Embryonic facial prominence (tissue), 1 donor: Measurements from ENCODE around the gene DOCK3.

Experiments
- DNase-seq: peaks from one replicate; pipeline ENCODE4 v3.0.0-alpha.2; 2016; ENCODE audit errors: extremely low spot score

DOCK3 gene, protein sequence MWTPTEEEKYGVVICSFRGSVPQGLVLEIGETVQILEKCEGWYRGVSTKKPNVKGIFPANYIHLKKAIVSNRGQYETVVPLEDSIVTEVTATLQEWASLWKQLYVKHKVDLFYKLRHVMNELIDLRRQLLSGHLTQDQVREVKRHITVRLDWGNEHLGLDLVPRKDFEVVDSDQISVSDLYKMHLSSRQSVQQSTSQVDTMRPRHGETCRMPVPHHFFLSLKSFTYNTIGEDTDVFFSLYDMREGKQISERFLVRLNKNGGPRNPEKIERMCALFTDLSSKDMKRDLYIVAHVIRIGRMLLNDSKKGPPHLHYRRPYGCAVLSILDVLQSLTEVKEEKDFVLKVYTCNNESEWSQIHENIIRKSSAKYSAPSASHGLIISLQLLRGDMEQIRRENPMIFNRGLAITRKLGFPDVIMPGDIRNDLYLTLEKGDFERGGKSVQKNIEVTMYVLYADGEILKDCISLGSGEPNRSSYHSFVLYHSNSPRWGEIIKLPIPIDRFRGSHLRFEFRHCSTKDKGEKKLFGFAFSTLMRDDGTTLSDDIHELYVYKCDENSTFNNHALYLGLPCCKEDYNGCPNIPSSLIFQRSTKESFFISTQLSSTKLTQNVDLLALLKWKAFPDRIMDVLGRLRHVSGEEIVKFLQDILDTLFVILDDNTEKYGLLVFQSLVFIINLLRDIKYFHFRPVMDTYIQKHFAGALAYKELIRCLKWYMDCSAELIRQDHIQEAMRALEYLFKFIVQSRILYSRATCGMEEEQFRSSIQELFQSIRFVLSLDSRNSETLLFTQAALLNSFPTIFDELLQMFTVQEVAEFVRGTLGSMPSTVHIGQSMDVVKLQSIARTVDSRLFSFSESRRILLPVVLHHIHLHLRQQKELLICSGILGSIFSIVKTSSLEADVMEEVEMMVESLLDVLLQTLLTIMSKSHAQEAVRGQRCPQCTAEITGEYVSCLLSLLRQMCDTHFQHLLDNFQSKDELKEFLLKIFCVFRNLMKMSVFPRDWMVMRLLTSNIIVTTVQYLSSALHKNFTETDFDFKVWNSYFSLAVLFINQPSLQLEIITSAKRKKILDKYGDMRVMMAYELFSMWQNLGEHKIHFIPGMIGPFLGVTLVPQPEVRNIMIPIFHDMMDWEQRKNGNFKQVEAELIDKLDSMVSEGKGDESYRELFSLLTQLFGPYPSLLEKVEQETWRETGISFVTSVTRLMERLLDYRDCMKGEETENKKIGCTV (N-terminal part only)

DNA sequence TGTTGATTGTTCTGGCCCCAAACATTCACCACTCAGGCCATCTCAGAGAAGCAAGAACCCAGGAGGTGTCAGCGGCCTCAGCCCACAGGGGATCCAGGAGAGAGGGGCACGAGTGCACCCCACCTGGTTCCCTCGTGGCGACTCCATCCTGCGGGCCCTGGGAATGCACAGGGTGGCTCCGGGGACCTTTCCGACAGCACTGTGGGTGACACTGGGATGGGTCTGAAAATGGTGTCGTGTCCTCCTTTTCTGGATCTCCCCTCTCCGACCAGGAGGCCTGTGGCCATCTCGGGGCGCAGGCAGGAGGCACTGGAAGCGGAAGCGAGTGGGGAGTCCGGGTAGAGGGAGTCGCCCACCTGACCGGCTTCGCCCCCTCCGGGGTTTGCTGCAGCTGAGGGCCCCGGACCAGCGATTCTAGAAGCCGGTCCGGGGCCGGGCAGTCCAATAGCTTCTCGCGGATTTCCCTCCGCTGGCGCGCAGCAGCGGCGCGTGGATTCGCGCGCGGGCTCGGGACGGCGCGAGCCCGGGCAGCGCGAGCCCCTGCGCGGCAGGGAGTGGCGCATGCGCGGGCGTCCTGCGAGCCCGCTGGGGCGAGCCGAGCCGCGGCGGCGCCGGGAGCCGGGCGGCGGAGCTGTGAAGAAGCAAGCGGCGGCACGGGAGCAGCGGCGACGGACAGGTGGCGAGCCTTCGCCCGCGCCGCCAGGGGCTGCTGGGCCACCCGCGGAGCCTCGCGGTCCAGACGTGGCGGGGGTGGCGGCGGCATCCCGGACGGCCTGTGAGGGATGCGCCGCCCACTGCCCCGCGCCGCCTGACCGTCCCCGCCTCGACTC is at the start of gene DOCK3:
Gene DOCK3, plus strand, starts transcription at position 579 of the 830 bp plus-strand sequence. CDS start 337 bp downstream, outside the sequence.
- no peak for DNase-seq

DNA sequence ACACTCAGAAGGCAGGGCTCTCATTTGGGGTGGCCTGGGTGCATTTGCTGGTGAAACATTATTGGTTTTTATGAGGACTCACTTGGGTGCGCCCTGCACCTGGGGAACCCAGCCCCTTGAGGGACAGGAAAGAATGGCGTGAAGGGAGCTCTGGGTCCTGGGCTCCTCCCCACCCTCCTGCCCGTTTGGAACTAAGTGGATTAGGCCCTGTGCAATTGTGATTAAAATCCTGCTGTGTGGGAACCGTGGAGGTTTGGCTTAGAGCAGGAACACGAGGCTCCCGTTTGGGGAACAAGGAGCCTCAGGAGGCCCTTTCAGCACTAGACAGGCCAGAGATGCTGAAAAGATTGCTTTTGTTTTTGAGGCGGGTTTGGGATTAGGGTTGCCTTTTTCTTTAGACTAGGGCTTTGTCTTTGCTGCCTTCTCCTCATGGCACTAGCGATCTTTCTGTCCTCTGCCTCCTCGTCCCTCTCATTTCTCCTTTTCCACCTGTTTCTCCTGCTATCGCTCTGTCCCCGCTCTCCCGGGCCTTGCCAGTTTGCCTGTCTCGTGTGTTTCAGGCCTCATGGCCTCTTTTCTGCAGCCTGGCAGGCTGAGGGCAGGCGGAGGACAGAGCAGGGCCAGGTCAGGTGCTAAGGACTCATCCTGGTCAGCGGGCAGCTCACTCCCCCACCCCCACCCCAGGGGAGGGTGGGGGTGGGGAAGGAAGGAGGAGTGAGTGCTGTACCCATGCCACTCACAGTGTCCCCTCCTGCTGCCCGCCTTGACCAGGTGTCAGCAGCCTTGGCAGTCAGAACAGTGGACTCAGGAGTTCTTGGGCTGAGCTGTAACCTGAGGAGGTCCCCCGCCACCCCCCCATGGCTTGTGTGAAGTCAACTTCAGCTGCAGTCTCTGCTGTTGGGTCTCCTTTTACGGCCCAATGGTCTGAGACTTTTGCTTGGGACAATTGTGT is 49.2 kb upstream of the DOCK3 start:
- DNase-seq = no peak

DNA sequence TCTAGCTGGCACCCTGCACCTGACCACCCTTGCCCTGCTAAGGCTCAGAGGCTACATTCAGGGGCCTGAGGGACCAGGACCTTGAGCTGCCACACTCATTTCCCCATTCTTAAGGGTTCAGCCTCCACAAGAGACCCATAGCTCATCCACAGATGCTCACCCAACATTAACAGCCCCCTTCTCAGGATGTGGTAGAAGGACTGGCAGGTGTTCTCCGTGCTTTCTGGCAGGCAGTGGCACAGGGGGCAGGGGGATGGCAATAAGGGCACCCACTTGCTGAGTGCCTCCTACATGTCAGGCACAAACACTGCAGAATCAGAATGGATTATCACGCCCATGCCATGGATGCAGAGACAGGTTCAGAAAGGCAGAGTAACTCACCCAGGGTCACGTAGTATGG is 48.3 kb upstream of the DOCK3 start:
- DNase-seq = no peak

DNA sequence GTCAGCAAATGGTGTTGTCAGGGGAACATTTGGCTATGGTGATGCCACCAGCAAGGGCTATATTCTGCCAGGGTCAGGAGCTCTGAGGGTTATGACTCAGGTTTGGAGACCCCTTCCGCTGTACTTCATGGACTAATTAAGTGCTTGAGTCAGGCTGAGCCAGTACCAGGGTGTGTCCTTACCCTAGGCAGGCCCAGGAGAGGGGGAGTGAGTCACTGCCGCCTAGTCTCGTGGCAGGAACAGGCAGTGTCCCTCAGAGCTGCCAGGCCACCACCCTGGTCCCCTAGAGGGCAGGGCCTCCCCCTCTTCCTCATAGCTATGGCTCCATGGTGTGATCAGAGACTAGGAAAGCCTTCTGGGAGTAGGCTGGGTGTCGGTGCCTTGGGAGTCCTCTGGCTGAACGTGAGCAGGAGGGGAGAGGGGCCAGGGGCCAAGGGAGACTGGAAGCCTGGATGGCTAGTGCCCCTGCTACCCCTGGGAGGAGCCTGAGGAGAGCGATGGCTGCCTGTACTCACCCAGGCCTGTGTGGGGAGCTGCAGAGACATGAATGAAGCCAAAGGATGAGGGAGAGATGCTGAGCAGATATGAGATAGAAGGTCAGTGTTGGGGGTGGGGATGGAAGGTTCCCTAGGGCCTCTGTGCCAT is 47.2 kb upstream of the DOCK3 start:
- no peak for DNase-seq

DNA sequence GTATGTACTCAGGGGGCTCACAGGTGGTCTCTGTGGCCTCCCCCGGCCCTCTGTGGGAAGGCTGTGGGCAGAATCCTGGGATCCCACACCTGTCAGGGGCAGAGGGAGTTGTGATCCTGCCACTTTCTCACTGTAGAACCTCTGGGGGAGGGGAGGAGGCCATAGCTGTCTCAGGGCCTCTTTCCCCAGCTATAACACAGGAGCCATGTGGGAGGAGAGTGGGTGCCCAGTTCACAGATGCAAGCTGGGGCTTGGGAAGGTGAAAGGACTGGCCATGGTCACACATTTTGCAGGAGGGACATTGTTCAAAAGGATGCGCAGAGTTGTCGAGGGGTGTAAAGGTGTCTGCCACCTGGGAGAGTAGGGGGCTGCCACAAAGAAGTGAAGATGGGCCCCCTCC is 46.1 kb upstream of the DOCK3 start:
- DNase-seq = no peak

DNA sequence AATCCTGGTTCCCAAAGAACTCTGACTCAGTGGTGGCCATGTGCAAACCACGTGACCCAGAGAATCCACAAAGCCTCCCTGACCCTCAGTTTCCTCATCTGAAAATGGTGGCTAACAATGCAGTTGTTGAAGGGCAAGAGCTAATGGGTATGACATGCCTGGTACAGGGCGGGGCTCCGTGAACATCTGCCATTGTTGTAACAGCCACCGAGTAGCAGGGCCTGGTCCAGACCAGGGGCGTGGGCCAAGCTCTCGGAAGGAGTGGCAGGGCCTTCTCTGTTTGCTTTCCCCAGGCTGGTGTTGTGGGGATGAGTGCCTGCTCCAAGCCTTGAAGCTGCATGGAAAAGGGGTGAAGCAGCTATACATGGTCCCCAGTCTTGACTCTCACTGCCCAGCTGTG is 44.3 kb upstream of the DOCK3 start:
- no peak for DNase-seq

DNA sequence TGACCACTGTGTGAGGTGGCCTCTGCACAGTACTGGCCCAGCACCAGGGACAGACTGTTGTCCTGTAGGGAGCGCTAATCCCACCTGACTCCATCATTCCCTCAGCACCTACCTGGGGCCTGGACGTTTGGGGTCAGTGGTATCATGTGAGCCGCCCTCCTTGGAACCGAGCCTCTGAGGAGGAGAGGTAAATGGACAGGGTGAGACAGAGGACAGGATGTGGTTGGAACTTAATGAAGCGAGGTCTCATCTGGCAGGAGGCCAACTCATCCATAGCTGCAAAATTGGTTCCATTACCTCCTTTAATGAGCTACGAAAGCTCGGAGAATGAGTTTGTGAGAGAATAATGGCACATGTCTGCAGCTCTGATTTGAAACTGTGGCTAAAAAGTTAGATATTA is 43.9 kb upstream of the DOCK3 start:
- no peak for DNase-seq

DNA sequence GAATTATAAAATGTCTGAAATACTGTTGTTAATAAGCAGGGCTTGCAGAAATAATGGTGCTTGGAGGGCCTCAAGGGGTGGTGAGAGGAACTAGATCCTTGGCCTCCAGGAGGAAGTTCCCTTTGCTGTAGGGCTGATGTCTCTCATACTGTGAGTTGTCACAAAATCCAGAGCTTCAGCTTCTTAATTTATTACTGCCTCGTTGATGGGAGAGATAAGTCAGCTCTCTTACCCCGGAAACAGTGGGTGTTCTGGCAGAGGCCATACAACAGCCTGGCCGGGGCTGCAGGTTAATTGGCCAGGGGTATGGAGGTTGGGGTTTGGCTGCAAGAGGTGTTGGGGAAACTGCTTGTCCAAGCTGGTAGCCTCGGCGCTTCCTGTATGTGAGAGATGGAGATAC is 42.3 kb upstream of the DOCK3 start:
- DNase-seq = no peak

DNA sequence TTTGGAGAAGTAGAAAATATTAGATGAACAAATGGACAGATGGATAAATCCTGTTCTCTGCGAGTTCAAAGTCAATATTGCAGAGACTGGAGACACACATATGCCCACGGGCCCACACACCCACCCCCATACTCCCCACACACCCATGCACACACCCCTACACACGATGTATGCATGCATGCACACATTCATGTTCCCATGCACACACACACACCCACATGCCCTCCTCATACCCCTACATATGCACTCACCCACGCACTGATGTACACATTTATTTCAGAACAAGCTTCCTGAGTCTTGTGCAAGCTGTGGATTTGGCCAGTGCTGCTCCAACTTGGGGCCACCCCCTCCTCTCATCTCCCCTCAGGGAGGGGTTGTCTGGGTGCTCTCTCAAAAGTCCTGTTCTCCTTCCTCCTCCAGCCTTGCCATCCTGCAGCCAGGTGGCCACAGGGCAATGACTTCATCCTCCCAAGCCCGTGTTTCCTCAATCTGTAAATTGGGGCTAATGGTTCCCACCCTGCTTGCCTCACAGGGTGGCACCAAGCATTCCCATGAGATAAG is 41.4 kb upstream of the DOCK3 start:
- no peak for DNase-seq

DNA sequence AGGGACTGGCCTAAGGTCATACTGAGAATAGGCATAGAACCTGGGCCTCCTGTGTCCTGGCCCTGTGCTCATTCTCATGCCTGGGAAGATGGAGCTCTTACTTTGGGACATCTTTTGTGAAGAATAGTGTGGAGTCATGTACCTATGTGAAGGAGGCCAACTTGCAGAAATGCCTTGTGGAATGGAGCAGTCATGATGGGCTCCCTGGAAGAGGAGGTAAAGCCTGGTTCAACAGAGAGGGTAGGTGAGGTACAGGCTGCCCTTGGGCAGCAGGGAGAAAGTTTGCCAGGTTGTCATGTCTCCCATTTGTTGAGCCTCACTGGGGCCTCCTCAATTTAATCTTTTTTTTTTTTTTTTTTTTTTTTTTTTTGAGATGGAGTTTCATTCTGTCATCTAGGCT is 39.7 kb upstream of the DOCK3 start:
- DNase-seq = no peak

DNA sequence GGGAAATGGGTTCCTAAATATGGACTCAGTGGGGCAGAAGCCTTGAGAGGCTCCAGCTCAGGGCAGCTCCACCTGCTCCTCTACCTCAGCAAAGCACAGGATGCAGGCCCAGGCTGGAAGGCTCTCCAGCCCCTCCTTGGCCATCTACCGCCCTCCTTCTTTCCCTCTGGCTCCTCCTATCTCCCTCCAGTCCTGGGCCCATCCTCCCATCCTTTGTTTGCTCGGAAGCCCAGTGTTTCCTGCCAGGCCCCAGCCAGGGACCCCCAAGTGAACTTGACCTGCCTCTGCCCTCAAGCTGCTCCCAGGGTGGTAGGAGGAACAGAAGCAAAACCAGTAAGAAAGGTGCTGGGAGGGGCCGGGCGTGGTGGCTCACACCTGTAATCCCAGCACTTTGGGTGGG is 37.7 kb upstream of the DOCK3 start:
- DNase-seq = no peak

DNA sequence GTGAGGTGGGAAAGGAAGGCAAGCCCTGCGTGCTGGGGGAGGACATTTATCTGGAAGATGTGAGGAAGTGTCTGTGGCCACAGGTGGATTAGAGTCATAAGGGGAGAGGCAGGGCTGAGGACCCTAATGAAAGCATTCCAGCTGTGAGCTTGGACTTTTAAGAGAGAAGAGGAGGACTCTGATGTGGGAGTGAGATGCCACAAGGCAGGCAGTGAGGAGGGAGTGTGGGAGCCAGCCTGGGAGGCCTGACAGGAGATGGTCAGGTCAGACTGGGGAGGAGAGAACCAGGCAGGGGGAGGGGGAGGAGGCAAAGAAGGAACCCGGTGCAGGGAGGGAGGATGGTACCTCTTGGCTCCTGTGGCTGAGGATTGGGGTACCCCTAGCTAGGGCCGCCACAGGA is 36.8 kb upstream of the DOCK3 start:
- no peak for DNase-seq

DNA sequence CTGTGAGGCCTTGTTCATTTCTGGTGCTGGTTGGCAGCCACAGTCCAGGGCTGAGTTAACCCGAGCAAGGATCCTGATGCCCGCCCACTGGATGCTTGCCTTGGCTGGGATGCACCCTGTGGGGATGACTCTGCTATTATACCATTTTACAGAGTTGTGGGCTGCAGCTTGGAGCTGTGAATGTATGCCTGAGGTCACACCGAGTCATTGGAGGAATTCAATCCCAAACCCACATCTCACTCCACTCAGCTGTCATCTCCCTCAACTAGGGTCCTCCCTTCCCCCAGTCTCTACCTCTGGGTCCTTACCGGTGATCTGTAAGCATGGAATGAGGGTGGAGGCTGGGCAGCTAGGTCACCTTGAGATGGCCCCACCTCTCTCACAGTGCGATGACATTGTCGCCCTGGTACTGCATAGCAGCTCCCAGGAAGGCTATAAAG is 35.7 kb upstream of the DOCK3 start:
- no peak for DNase-seq

DNA sequence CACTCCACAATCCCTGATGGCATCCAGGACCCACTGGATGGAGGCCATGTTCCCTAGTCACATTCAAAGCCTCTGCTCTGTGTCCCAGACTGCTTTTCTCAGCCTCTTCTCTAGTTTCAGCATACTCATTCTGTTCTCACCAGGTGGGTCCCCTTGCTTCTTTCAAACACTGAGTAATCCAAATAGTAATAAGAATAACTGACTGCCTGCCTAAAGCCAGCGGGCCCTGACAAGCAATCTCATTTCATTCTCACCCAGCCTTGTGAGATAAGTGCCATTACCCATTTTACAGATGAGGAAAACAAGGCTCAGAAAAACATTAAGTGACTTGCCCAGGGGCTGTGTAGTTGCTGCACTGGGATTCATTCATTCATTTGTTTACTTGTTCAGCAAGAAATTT is 32.3 kb upstream of the DOCK3 start:
- DNase-seq = no peak

DNA sequence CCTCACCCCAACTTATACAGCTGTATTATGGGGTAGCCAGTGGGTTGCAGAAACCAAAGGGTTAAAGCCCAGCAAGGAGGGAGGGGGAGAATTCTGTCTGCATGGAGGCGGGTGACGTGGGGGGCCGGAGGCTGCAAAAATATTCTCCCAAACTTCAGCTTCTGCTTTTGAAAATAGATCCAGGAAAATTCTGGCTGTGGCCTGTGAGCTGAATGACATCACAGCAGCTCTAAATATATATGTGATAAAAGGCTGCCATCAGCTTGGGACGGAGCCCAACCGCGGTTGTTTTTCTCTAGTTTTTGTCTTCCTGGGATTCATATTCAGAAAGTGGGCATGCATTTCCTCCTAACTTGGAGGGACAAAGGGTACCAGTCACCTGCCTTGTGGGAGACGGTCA is 30.2 kb upstream of the DOCK3 start:
- DNase-seq = no peak

DNA sequence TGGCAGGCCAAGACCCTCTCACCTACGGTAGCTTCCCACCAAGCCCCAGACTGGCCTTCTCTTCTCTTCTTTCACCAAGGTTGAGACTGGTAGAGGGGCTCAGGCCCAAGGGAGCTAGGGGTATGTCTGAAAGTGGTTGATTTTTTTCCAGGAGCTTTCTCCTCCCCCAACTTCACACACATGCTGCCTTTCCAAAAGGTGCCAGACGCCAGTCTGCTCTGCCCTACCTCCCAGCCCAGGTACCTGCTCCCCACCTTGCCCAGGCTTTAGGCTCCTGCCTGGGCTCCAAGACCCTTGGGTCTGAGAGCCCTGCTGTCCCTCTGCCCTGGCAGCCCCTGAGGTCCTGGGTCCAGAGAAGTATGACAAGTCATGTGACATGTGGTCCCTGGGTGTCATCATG is 29.3 kb upstream of the DOCK3 start:
- DNase-seq = no peak

DNA sequence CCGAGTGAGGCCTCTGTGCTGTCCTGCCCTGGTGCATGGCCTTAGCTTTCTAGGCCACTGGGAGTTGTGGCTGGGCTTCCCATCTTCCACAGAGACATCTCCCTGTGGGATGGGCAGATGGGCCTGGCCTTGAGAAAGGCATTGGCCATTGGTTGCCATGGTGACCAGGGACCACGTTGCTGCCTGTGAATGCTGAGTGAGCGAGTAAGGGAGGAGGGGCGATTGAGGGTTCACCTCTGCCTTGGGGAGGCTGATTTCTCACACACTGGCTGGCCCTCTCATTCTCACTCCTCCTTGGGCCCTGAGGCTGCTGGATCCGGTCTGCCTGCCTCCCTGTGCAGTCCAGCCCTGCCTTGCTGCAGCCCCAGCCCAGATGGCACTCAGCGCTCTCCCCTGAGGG is 26.4 kb upstream of the DOCK3 start:
- no peak for DNase-seq

DNA sequence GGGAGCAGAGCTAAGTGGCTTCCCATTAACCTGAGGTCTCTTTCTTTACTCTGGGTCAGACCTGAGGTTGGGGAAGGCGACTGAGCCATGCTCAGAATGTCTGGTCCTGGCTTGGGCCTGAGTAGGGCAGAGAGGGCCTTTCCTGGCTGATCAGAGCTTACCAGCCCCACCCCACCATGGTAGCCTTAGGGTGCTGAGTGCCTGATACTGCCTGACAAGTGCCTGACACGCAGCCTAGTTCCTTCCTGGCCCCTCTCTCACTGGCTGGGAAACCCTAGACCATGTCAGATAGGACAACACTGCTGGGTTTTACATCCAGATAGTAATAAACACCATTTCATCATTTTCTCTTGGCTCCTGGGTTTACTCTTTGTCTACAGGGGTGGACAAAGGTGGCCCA is 25.8 kb upstream of the DOCK3 start:
- no peak for DNase-seq

DNA sequence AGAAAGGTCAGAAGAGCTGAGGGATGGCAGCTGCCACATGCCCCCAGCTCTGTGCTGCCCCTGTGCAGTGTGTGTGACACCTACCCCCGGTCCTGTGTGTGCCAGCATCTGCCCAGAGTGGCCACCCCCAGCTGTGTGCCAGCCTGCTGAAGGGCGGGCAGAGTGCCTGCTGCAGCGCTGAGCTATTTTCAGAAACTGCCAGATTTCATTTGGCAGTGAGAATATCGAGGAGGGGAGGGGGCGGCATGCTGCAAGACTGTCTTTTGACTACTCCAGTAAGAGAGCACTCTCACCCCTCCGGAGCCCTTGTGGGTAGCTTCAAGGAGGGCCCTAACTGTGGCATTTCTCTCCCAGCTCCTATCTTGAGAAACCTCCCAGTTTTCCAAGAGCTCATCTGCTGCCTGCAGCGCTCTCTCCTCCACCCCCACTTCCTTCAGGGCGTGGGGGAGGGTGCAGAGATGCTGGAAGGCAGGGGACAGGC is 25.2 kb upstream of the DOCK3 start:
- DNase-seq = no peak
